ENCODE results near the gene C22orf31. TPM values are rescaled to one million over a fixed set of nuclear protein-coding genes. Genes with fewer than 3 reads are reported as not detected.

The C22orf31 gene
- total RNA-seq, 2 donors from 2014 or later = not detected

DNA sequence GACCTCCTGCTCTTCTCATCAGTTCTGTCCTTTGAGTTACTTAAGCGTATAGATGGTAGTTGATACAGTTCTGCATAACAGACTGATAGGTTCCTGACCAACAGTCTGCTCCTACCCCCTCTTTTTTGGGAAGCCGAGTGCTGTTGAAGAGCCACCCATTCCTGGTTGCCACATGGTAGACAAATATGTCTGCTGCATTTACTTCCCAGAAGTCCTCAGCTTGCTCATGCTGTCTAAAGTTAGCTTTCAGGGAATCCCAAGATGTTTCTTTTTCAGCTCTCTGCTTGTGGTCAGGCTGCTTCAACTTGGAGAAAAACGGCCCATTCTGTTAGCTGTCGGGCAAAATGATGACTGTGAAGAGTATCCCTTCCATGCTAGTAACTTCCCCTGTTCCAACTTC lies 48.7 kb downstream of the C22orf31 start:
- DNase-seq (no peak), ATAC-seq (no peak)
- intact Hi-C loops (cut with DNase I, micrococcal nuclease) = no loop called here

GRCh38 chr22:29012101-29012433 lies 49.6 kb downstream of the C22orf31 start:
- intact Hi-C loops (cut with DNase I, micrococcal nuclease) = no loop called here
- ATAC-seq (peak; percentile 94), DNase-seq (peak in 1 of 2 donors; percentile 32)

- intact Hi-C loops (cut with DNase I, micrococcal nuclease) = no loop called here
- ATAC-seq (peak; percentile 68), DNase-seq (peak; percentile 45 to 56)
These were observed 50.2 kb downstream of the C22orf31 start for GRCh38 chr22:29011240-29012100.

GRCh38 chr22:29009148-29009547 lies 52.5 kb downstream of the C22orf31 start:
- DNase-seq (no peak), ATAC-seq (no peak)
- intact Hi-C loops (cut with DNase I, micrococcal nuclease) = no loop called here

Other genes starting within 250 kb of the C22orf31 start
- gene ZNRF3, start 178.3 kb downstream of the C22orf31 start, total RNA-seq = 1 to 10 TPM; 6.2 to 7.0 TPM
- 10 to 100 TPM; 24.0 to 38.7 TPM for gene KREMEN1, start 11.2 kb upstream of the C22orf31 start, total RNA-seq
- gene EMID1, start 144.1 kb upstream of the C22orf31 start, total RNA-seq = 1 to 10 TPM; 1.2 to 4.9 TPM
- gene RHBDD3, start 206.2 kb upstream of the C22orf31 start, total RNA-seq = 10 to 100 TPM; 13.4 to 19.7 TPM
- 100 to 1,000 TPM; 158 to 192 TPM for gene EWSR1, start 206.4 kb upstream of the C22orf31 start, total RNA-seq
- gene GAS2L1, start 244.8 kb upstream of the C22orf31 start, total RNA-seq = 10 to 100 TPM; 19.7 to 32.3 TPM

Measured in left colon (tissue), 2 donors.